Stimulated activated memory B cell treated with anti-CD40 and anti-IgM and Interleukin-4, amounts not matched to agents 10 μg/mL and 1 μg/mL and 100 μg/mL, for 72 hours (primary cell): Measurements from ENCODE around the gene C9.
A peak's percentile ranks its signal among the peaks of the same experiment; 100 is the strongest.

Source experiments
- ATAC-seq: fragments of 150-1000 bp; cut with Tn5 transposase; 2 replicates; pipeline ENCODE4 v1.10.0; 2021
- H3K27ac Mint-ChIP-seq: one replicate; pipeline ENCODE4 v1.8.0; 2022; ENCODE audit warnings: mild to moderate bottlenecking, mixed read lengths
- H3K27me3 Mint-ChIP-seq: one replicate; pipeline ENCODE4 v1.8.0; 2022; ENCODE audit warnings: mixed read lengths
- H3K36me3 Mint-ChIP-seq: one replicate; pipeline ENCODE4 v1.8.0; 2022; ENCODE audit warnings: mixed read lengths
- H3K4me1 Mint-ChIP-seq: one replicate; pipeline ENCODE4 v1.8.0; 2022; ENCODE audit warnings: mixed read lengths
- H3K4me3 Mint-ChIP-seq: one replicate; pipeline ENCODE4 v1.8.0; 2022; ENCODE audit warnings: mild to moderate bottlenecking, moderate library complexity, mixed read lengths
- H3K9me3 Mint-ChIP-seq: one replicate; pipeline ENCODE4 v1.8.0; 2022; ENCODE audit warnings: mixed read lengths

Gene C9

DNA sequence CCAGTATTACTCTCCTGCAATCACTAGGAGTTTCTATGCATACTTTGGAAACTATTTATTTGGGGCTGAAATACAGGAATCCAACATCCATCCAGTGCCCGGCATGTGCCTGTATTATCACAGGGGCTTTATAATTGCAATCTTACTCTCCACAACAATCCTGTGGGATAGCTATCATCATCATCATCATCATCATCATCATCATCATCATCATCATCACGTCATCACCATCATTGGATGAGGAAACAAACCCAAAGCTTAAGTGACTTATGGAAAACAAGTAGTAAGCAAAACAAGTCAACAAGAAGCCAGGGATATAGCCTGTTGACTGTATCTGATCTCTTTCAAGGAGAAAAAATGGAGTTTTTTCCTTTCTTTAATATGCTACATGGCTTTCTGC, 97.1 kb downstream of the C9 start:
- H3K27ac Mint-ChIP-seq = no peak overlapping the region
- no peak overlapping the region for H3K4me3 Mint-ChIP-seq
- H3K27me3 Mint-ChIP-seq = no peaks in the 10 kb centered on the region
- H3K4me1 Mint-ChIP-seq = peaks cover 15% of the 10 kb centered on the region
- no peaks in the 10 kb centered on the region for H3K36me3 Mint-ChIP-seq
- H3K9me3 Mint-ChIP-seq = no peaks in the 10 kb centered on the region
- ATAC-seq = no peak

- no peaks in the 10 kb centered on the region for H3K9me3 Mint-ChIP-seq
- H3K4me3 Mint-ChIP-seq = no peak overlapping the region
- H3K27me3 Mint-ChIP-seq = no peaks in the 10 kb centered on the region
- H3K36me3 Mint-ChIP-seq = no peaks in the 10 kb centered on the region
- no peak overlapping the region for H3K27ac Mint-ChIP-seq
- H3K4me1 Mint-ChIP-seq = peaks cover 15% of the 10 kb centered on the region
- ATAC-seq = no peak
Observed at GRCh38 chr5:39266442-39266841, 97.9 kb downstream of the C9 start.

DNA sequence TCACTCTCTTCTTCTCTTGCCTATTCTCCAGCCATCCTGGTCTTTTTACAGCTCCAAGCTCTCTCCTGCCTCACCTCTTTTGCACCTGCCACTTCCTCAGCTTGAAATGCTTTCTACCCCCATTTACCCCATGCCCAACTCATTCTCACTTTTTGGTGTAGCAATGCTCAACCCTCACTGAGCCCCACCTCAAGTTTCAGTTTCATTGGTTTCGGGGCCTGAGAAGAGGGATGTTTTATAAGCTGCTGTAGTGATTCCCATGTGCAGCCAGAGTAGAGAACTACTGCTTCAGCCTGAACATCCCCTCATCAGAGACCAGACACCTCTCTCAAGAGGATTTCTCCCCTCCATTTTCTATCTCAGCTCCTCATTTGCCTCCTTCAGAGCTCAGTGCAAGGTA, 99.8 kb downstream of the C9 start:
- Mint-ChIP-seq H3K4me1 (peaks cover 9% of the 10 kb centered on the region), H3K27ac (no peak overlapping the region), H3K4me3 (no peak overlapping the region), H3K9me3 (no peaks in the 10 kb centered on the region), H3K27me3 (no peaks in the 10 kb centered on the region), H3K36me3 (no peaks in the 10 kb centered on the region)
- no peak for ATAC-seq

DNA sequence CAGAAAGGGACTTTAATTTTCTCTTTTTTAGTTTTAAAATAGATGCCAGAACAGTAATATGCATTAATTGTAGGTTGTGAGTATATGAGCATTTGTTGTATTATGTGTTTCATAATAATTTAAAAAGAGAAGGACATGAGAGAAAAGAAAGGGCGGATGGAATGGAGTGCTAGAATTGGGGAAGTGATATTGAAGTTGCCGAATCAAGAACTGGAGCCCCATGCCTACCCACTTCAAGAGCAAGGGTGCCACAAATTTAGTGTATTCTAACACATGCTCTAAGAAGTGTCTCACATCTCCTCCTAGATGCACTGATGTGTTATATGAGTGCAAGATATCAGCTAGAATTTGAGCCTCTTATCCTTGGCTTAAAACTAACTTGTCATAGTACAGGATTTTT, 101.3 kb downstream of the C9 start:
- H3K9me3 Mint-ChIP-seq = no peaks in the 10 kb centered on the region

DNA sequence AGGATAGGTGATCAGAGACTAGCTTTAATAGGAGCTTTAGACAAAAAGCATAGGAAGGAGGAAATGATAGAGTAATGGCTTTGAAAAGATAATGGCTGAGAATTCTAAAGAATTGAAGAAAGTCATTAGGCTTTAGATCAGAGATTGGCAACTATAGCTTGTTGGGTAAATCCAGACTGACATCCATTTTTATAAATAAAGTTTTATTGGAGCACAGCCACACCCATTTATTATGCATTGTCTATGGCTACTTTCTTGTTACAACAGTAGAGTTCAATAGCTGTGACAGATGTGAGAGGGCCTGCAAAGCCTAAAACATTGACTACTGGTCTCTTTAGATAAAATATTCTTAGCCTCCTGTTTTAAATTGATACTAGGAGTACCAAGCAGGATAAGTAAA, 104.2 kb downstream of the C9 start:
- peaks cover 9% of the 10 kb centered on the region for H3K4me1 Mint-ChIP-seq
- no peak overlapping the region for H3K27ac Mint-ChIP-seq
- H3K4me3 Mint-ChIP-seq = no peak overlapping the region
- ATAC-seq = no peak
- H3K36me3 Mint-ChIP-seq = no peaks in the 10 kb centered on the region
- H3K27me3 Mint-ChIP-seq = no peaks in the 10 kb centered on the region
- no peaks in the 10 kb centered on the region for H3K9me3 Mint-ChIP-seq

More for the DNA sequence above, 101.3 kb downstream of the C9 start:
- H3K27me3 Mint-ChIP-seq = no peaks in the 10 kb centered on the region
- H3K4me1 Mint-ChIP-seq = peaks cover 9% of the 10 kb centered on the region
- H3K27ac Mint-ChIP-seq = no peak overlapping the region
- ATAC-seq = no peak
- no peaks in the 10 kb centered on the region for H3K36me3 Mint-ChIP-seq
- H3K4me3 Mint-ChIP-seq = no peak overlapping the region

GRCh38 chr5:39257554-39257953, 106.7 kb downstream of the C9 start:
- Mint-ChIP-seq H3K27ac (no peak overlapping the region), H3K9me3 (no peaks in the 10 kb centered on the region), H3K36me3 (no peaks in the 10 kb centered on the region), H3K4me3 (no peak overlapping the region), H3K27me3 (no peaks in the 10 kb centered on the region), H3K4me1 (no peaks in the 10 kb centered on the region)
- ATAC-seq = no peak

- Mint-ChIP-seq H3K4me1 (no peaks in the 10 kb centered on the region), H3K27me3 (no peaks in the 10 kb centered on the region), H3K4me3 (no peak overlapping the region), H3K36me3 (no peaks in the 10 kb centered on the region), H3K27ac (no peak overlapping the region), H3K9me3 (no peaks in the 10 kb centered on the region)
- peak; percentile 51 for ATAC-seq
Observed at GRCh38 chr5:39256477-39257235, 107.6 kb downstream of the C9 start.

DNA sequence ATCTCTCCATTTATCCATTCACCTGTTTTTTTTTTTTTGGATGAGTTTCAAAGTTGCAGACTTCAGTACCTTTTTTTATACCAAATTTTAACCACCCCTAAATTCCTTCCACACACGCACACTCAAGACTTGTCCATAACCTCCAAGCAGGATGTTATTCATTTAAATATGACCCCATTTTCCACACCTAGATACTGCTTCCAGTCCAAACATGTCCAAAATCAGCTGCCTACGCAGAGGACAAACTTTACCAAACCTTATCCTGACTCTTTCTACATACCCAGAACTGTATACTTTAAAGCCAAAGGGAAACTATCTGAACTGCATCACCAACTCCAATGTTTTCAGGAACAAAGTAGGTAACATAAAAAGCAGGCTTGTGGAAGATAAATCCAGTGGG, 108.9 kb downstream of the C9 start:
- no peak for ATAC-seq
- Mint-ChIP-seq H3K27ac (no peak overlapping the region), H3K27me3 (no peaks in the 10 kb centered on the region), H3K36me3 (peaks cover 2% of the 10 kb centered on the region), H3K4me3 (no peak overlapping the region), H3K9me3 (peaks cover 2% of the 10 kb centered on the region), H3K4me1 (no peaks in the 10 kb centered on the region)

- peaks cover 8% of the 10 kb centered on the region for H3K9me3 Mint-ChIP-seq
- no peak overlapping the region for H3K4me3 Mint-ChIP-seq
- no peak overlapping the region for H3K27ac Mint-ChIP-seq
- ATAC-seq = no peak
- peaks cover 10% of the 10 kb centered on the region for H3K36me3 Mint-ChIP-seq
- no peaks in the 10 kb centered on the region for H3K4me1 Mint-ChIP-seq
- no peaks in the 10 kb centered on the region for H3K27me3 Mint-ChIP-seq
Observed at GRCh38 chr5:39254671-39255070, 109.6 kb downstream of the C9 start.

GRCh38 chr5:39253196-39253595, 111.1 kb downstream of the C9 start:
- no peaks in the 10 kb centered on the region for H3K27me3 Mint-ChIP-seq

GRCh38 chr5:39249564-39250274, 114.6 kb downstream of the C9 start:
- Mint-ChIP-seq H3K4me3 (no peak overlapping the region), H3K27me3 (peaks cover 13% of the 10 kb centered on the region), H3K4me1 (no peaks in the 10 kb centered on the region), H3K27ac (no peak overlapping the region), H3K9me3 (peaks cover 13% of the 10 kb centered on the region), H3K36me3 (peaks cover 15% of the 10 kb centered on the region)
- ATAC-seq = no peak

More at GRCh38 chr5:39253196-39253595, 111.1 kb downstream of the C9 start:
- Mint-ChIP-seq H3K27ac (no peak overlapping the region), H3K36me3 (peaks cover 15% of the 10 kb centered on the region), H3K4me1 (no peaks in the 10 kb centered on the region), H3K4me3 (no peak overlapping the region), H3K9me3 (peaks cover 13% of the 10 kb centered on the region)
- no peak for ATAC-seq

GRCh38 chr5:39249069-39249468, 115.2 kb downstream of the C9 start:
- no peaks in the 10 kb centered on the region for H3K4me1 Mint-ChIP-seq
- H3K36me3 Mint-ChIP-seq = peaks cover 15% of the 10 kb centered on the region
- ATAC-seq = no peak
- no peak overlapping the region for H3K4me3 Mint-ChIP-seq
- H3K27me3 Mint-ChIP-seq = peaks cover 15% of the 10 kb centered on the region
- H3K9me3 Mint-ChIP-seq = peaks cover 13% of the 10 kb centered on the region
- no peak overlapping the region for H3K27ac Mint-ChIP-seq

GRCh38 chr5:39240750-39241149, 123.5 kb downstream of the C9 start:
- H3K36me3 Mint-ChIP-seq = no peaks in the 10 kb centered on the region
- peaks cover 12% of the 10 kb centered on the region for H3K27me3 Mint-ChIP-seq
- peaks cover 12% of the 10 kb centered on the region for H3K9me3 Mint-ChIP-seq
- no peak for ATAC-seq
- no peak overlapping the region for H3K27ac Mint-ChIP-seq
- no peak overlapping the region for H3K4me3 Mint-ChIP-seq
- peaks cover 8% of the 10 kb centered on the region for H3K4me1 Mint-ChIP-seq

DNA sequence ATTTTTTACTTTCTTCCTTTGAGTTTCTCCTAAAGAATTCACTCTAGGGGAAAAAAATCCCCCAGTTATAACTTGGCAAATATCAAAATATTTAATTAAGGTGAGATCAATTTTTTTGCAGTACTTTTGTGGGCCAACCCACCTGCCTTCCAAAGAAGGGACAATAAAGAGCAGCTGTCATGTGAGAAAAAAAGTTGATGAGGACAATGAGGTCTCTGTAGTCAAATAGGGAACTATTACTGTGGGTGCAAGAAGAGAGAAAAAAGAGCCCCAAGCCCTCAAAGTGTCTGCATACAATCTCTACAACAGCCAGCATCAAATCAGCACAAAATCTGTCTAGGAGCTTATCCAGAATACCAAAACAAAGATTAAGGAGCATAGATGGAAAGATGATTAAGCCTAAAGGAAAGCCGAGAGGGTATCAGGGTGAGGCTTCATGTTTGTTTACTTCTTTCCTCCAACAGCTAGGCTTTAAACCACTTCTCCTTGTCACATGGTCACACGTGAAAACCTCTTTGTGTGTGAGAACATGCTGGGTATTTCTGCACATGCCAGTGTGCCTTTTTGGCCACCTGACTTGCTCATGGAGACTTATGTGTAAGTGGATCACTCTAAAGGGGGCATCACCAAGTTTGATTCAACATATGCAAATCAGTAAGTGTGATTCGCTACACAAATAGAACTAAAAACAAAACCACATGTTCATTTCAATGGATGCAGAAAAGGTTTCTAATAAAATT, 125.8 kb downstream of the C9 start:
- ATAC-seq = no peak
- no peaks in the 10 kb centered on the region for H3K27me3 Mint-ChIP-seq
- H3K36me3 Mint-ChIP-seq = no peaks in the 10 kb centered on the region
- peaks cover 12% of the 10 kb centered on the region for H3K9me3 Mint-ChIP-seq
- H3K27ac Mint-ChIP-seq = no peak overlapping the region
- peaks cover 8% of the 10 kb centered on the region for H3K4me1 Mint-ChIP-seq
- H3K4me3 Mint-ChIP-seq = no peak overlapping the region

- H3K9me3 Mint-ChIP-seq = peaks cover 9% of the 10 kb centered on the region
- ATAC-seq = no peak
- H3K4me3 Mint-ChIP-seq = no peak overlapping the region
- H3K4me1 Mint-ChIP-seq = peaks cover 8% of the 10 kb centered on the region
- no peaks in the 10 kb centered on the region for H3K36me3 Mint-ChIP-seq
- H3K27me3 Mint-ChIP-seq = no peaks in the 10 kb centered on the region
- no peak overlapping the region for H3K27ac Mint-ChIP-seq
Observed at GRCh38 chr5:39236718-39237117, 127.6 kb downstream of the C9 start.
